Pulmonary artery endothelial cell (primary cell): ENCODE results near the gene PIR. TPM values are rescaled to one million over a fixed set of nuclear protein-coding genes. Genes with fewer than 3 reads are reported as not detected.

ENCODE experiments used
- DNase-seq: peaks from one replicate; pipeline ENCODE4 v3.0.0-alpha.2; 2011; ENCODE audit warnings: low read depth, low spot score
- total RNA-seq: library from RNA; depleted of rRNA; stranded (reverse); fragments of >200 nt; gene quantifications from 2 replicates; pipeline ENCODE4 v1.2.3, GENCODE V29; 2014

The PIR gene
- total RNA-seq, 1 donor from 2014 or later = 127 TPM

GRCh38 chrX:15492469-15492868 lies 664 bp downstream of the PIR start:
- DNase-seq = no peak

DNA sequence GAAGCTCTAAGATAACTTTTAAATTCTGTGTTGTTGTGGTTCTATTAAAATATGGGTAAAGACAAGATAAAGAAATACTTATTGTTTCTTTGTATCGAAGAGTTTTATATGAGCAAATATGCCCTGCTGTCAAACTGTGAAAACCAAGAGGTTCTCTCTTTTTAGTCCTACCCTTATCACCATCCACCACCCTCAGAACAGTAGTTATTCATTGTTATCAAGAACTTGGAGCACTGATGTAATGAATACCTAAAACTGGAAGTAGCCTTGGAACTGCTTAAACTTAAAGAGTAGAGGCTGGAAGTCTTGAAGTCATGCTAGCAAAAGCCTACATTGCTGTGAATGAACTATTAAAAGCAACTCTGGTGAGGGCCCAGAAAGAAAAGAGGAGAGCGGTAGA lies 9.2 kb downstream of the PIR start:
- DNase-seq = no peak

DNA sequence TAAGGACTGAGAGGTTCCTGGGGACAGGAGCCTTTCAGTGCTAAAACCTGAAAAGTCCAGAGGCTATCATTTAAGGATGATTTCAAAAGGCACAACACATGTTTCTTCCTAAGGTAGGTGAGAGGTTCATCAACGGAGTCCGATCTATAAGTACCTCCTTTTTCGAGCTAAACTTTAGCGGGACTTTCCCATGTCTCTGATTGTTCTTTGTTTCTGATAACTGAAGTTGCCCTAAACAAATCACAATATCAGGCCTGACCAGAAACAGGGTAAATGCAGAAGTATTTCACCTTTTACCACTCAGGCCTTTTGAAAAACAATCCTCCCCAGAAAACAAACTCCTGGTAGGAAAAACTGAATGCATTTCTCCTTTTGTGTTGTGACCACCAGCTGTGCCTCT lies 17.6 kb downstream of the PIR start:
- no peak for DNase-seq

GRCh38 chrX:15475021-15475420 lies 18.1 kb downstream of the PIR start:
- DNase-seq = no peak

DNA sequence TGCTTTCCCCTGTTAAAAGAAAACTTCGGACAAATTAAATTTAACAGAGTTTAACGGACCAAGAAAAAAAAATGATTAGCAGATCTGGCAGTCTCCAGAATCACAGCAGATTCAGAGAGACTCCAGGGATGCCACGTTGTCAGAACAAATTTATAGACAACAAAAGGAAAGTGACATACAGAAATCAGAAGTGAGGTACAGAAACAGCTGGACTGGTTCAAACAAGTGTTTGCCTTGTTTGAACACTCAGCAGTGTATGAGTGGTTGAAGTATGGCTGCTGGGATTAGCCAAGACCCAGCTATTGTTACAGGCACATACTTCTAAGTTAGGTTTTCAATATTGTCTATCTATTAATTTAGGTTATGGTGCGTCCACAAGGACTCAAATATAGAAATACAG lies 19.1 kb downstream of the PIR start:
- DNase-seq = no peak

- no peak for DNase-seq
Measured at GRCh38 chrX:15472531-15472930, 20.6 kb downstream of the PIR start.

DNA sequence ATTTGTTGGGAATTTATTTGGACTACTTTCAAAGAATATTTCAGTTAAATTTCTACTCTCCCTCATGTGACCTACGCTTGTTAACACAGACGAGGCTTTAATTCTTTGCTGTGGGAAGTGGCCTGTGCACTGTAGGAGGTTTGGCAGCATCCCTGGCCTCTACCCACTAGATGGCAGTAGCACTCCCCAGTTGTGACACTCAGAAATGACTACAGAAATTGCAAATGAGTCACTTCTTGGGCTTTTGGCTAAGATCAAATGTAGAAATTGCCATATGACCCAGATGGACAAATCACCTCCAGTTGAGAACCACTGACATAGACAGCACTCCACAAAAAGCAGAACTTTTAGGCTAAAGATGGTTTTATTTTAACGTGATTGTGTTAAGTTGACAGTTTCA lies 22.1 kb downstream of the PIR start:
- no peak for DNase-seq

- no peak for DNase-seq
Measured at GRCh38 chrX:15469613-15470012, 23.5 kb downstream of the PIR start.

DNA sequence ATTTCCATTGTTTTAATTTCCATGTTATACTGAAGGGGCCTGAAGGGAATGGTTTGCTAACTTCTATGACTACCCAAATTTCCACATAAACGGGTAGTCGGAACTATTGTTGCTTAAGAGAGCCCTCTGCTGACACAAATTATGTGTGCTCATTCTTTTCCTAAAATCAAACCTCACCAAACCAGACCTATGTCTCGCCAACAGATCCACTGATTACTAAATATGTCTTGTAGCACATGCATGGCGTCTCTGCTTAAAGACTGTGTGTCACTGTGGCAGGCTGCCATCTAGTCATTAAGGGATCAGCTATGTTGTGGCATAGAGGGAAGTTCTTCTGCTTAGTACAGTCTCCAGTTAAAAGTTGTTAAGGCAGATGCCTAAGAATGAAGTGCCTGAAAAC lies 25.1 kb downstream of the PIR start:
- no peak for DNase-seq

- no peak for DNase-seq
Measured at GRCh38 chrX:15465896-15466651, 27.1 kb downstream of the PIR start.

- no peak for DNase-seq
Measured at GRCh38 chrX:15465347-15465746, 27.8 kb downstream of the PIR start.

DNA sequence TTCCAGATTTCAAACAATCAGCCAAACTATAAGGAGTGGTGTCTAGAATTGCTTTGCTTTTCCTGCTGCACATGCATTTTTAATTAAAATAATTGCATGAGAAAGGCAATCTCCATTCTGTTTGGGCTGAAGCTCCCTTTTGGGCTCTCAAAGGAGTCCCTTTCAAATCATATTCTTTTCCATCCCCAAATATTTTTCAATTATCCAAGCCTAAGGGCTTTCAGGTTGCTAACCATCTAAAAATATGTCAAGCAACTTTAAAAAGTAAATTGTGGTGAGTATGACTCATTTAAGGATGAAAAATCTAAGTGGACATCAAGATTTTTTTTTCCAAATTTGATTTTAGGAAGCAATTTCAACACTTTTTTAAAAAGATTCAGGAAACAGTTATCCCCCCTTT lies 28.4 kb downstream of the PIR start:
- no peak for DNase-seq

- no peak for DNase-seq
Measured at GRCh38 chrX:15451913-15452312, 41.2 kb downstream of the PIR start.

GRCh38 chrX:15448010-15448639 lies 45.0 kb downstream of the PIR start:
- DNase-seq = no peak

DNA sequence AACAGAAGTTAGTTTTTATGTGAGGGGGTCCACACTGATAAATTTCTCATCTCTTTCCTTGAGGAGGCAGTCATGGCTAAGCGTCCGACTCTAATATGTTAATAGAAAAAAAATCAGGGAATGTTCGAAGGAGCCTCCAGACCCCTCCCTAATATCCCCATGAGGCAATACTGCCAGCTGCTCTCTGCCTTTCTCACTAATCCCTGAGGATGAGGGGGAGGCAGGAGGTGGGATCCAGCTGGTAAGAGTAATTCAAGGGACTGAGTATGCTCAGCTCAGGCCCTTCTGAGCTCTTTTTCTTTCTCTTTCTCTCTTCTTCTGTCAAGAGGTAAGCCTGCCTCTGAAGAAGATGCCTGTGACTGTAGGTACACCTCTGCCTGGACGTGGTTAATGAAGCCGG lies 51.7 kb downstream of the PIR start:
- DNase-seq = no peak

GRCh38 chrX:15438332-15438731 lies 54.8 kb downstream of the PIR start:
- DNase-seq = no peak

DNA sequence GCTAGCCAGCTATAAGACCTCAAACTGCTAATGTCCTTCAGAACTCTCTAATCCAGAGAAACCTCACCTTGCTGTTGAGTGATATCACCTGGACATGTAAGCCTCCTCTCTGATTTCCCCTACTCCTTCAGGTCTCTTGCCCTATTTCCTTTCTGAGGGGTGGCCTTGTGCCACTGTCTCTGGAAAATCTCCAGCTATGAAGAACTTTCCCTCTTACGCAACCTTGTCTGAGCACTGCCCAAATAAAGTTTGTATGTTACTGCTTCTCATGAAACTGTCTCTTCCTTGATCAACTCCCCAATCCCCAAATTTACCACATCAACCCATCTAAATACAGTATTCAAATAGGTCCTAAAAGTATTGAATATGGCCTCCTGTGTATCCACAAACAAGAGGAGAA lies 55.4 kb downstream of the PIR start:
- no peak for DNase-seq

DNA sequence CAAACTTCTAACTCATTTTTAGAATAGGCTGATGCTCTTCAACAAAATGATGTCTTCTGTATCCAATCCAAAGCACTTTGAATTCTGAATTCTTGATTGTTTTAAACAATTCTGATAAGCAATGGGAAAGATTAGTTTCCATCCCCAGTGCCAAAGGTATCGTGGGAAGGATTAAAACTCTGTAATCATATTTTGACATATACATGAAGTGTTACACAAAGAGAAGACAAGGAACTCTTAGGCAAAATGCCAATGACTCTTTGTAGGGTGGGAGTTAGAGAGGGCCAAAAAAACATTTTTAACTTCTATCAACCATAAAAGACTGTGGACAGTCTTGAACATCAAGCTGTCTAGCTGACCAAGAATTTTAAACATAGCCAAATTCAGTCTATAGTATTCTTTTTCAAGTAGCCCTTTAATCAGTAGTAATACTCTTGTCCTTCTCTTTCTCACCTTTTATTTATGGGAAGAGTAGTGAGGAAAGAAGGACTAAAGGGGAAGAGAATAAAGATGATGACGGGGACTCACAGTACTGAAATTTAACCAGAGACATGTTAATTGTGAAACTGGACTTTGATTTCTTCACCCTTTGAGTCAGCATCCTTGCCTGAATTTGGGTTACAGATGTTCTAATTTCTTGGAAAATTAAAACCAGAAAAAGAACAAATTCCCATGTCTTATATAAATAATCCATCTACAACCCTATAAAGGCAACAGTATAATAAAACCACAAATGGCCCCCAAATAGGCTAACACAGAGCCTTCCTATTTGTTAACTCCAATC lies 57.1 kb downstream of the PIR start:
- DNase-seq = no peak

GRCh38 chrX:15434205-15434604 lies 58.9 kb downstream of the PIR start:
- no peak for DNase-seq

GRCh38 chrX:15430584-15430983 lies 62.5 kb downstream of the PIR start:
- DNase-seq = no peak

- DNase-seq = no peak
Measured at GRCh38 chrX:15430076-15430475, 63.1 kb downstream of the PIR start.

DNA sequence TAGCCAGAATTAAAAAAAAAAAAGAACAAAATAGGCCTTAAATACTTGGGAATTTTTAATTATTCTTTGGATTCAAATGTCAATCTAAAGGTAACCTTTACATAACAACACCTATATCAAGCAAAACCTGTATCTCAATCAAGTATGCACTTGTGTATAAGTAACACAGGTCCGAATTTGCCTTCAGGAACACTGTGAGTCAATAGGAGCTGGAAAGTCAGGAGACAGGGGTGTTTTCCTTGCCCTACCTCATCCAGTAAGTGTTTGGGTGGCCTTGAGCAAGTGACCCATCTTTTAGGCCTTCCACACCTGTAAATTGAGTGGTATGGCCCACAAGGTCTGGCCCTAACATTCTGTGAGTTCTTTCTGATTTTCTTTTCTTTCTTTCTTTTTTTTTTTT lies 68.1 kb downstream of the PIR start:
- no peak for DNase-seq
